Psoas muscle (tissue), 8 donors: Measurements from ENCODE around the gene SAMD7. TPM values are rescaled to one million over a fixed set of nuclear protein-coding genes. Genes with fewer than 3 reads are reported as not detected.

Source experiments
- ATAC-seq, 4 donors: fragments of 200-7000 bp; cut with Tn5 transposase; one replicate each; pipeline ENCODE4 v1.9.1; 2020; ENCODE audit warnings: moderate library complexity in 3 of 4, mild to moderate bottlenecking in 2 of 4
- DNase-seq, 2 donors: peaks; one replicate each; pipeline ENCODE4 v3.0.0-alpha.2; 2020
- H3K27ac ChIP-seq: fragments of 200-600 bp; one replicate; pipeline ENCODE4 v1.8.0; 2022
- H3K27me3 ChIP-seq, 3 donors: fragments of 200-600 bp in 1 of 3; one replicate each; pipeline versions ENCODE4 v1.6.1 to v1.8.0; 2013 to 2022; ENCODE audit warnings: low read length in 2 of 3, mild to moderate bottlenecking in 2 of 3, moderate library complexity in 1 of 3; ENCODE audit not compliant: insufficient read depth in 3 of 3
- H3K36me3 ChIP-seq, 2 donors: fragments of 200-600 bp in 1 of 2; one replicate each; pipeline versions ENCODE4 v1.6.1 to v1.8.0; 2013 to 2022; ENCODE audit warnings: low read depth in 1 of 2, mild to moderate bottlenecking in 1 of 2, moderate library complexity in 1 of 2; ENCODE audit not compliant: insufficient read depth in 1 of 2
- H3K4me1 ChIP-seq: fragments of 200-600 bp; one replicate; pipeline ENCODE4 v1.8.0; 2022
- H3K4me3 ChIP-seq: fragments of 200-600 bp; one replicate; pipeline ENCODE4 v1.8.0; 2022; ENCODE audit warnings: mild to moderate bottlenecking
- H3K9me3 ChIP-seq: fragments of 200-600 bp; one replicate; pipeline ENCODE4 v1.8.0; 2022
- WGBS, 3 donors: extraction: QIAGEN DNeasy Blood & Tissue Kit; methylation state at CpG; one replicate each; pipeline versions ENCODE4 v1.1.6 to v1.1.7; 2013; 5-methylcytosine and 5-hydroxymethylcytosine counted together
- intact Hi-C, 2 donors: fragments of 100-400 bp; cut with DNase I; formaldehyde crosslinking; loops; one replicate each; pipeline versions ENCODE4 v1.11.0 to v1.14.2; 2022
- polyA plus RNA-seq, 3 donors: library from polyadenylated mRNA; stranded (reverse); fragments of 200-250 nt; gene quantifications; one replicate each; pipeline ENCODE4 v1.2.3, GENCODE V29; 2013
- total RNA-seq, 4 donors: library from RNA; stranded (reverse); fragmentation: NEBNext Ultra II Directional in 2 of 4; extraction: Animal tissue kit (Norgen Biotek cat#: 25700) in 2 of 4; gene quantifications; one replicate each; pipeline versions ENCODE4 v1.2.1 to v1.2.4, GENCODE V29; 2021 to 2023
- TF ChIP-seq, protein P1 (sequence below): fragments of 200-600 bp; IDR thresholded peaks from one replicate; pipeline ENCODE4 v1.8.0; 2022; ENCODE audit warnings: antibody characterized with exemption
- donor health status: healthy with polysubstance abuse.
- donor health status: DM: no; HTN: no; CAD: no; lungs with moderate emphysema.
- donor health status: Bipolar disorder and iron deficiency.
- donor health status: healthy.
- donor health status: DM: yes; HTN: yes; CAD: no.
- donor health status: DM: no; HTN: no; CAD: no.
- donor health status: DM: no; HTN: no; CAD: no.
- donor health status: DM: yes; HTN: yes; CAD: no.

Gene SAMD7
- total and polyA plus RNA-seq, 7 donors = not detected

DNA sequence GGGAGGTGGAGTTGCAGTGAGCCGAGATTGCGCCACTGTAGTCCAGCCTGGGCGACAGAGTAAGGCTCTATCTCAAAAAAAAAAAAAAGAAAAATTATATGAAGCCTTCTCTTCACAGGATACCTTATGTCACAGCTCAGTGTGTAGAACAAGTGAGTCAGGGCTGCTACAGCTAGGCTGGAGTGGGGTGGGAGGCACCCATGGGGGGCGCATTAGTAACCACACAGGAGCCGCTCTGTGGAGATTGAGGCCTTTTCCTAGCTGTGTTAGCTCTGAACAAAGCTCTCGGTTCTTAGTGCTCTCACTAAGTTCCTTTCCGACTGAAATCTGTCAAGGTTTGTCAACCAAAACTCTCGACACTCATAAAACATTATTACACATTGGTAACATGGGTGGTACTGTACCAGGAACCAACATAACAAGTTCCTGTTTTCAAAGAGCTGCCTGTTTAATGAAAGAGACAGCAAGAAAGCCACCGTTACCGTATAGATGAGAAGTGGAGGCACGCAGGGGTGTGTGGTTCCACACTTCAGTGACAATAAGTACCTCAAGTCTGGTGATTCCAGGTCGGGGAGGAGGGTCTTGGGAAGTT, 46.1 kb upstream of the SAMD7 start:
- Histone ChIP-seq H3K9me3 (no peaks in the 10 kb centered on the region), H3K27ac (no peak overlapping the region), H3K36me3 (no peaks in the 10 kb centered on the region), H3K27me3 (peaks cover 0 to 1% (median 0%) of the 10 kb centered on the region in 3 donors), H3K4me3 (no peak overlapping the region), H3K4me1 (no peaks in the 10 kb centered on the region)
- intact Hi-C loops = no loop called here
- DNase-seq (no peak), ATAC-seq (no peak)
- 72 to 78% (median 77%) methylated on average over 12 of the region's 12 CpGs for WGBS, 3 donors
- TF ChIP-seq, protein P1, sequence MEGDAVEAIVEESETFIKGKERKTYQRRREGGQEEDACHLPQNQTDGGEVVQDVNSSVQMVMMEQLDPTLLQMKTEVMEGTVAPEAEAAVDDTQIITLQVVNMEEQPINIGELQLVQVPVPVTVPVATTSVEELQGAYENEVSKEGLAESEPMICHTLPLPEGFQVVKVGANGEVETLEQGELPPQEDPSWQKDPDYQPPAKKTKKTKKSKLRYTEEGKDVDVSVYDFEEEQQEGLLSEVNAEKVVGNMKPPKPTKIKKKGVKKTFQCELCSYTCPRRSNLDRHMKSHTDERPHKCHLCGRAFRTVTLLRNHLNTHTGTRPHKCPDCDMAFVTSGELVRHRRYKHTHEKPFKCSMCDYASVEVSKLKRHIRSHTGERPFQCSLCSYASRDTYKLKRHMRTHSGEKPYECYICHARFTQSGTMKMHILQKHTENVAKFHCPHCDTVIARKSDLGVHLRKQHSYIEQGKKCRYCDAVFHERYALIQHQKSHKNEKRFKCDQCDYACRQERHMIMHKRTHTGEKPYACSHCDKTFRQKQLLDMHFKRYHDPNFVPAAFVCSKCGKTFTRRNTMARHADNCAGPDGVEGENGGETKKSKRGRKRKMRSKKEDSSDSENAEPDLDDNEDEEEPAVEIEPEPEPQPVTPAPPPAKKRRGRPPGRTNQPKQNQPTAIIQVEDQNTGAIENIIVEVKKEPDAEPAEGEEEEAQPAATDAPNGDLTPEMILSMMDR = no peak

DNA sequence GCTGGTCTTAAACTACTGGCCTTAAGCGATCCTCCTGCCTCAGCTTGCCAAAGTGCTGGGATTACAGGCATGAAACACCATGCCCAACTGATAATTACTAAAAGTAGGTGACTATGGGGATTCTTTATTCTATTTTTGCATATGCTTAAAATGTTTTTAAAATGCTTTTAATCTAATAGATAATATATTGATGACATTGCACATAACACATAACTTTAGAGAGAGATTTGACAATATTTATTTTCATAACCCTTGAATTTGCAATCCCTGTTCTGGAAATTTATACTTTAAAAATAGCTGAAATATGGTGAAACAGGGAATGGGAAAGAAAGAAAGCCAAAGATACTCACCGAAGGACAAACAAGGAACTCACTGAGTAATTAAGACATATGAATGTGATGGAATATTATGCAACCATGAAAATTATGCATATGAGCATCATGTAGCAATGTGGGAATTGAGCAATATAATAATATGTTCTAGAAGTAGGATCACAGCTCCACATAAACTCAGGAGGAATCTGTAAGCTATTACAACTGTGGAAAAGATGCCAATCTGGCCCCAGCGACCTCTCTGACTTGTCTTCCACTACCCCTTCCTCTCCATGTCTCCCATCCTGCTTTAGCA, 43.7 kb upstream of the SAMD7 start:
- H3K4me3 ChIP-seq = no peak overlapping the region
- no peaks in the 10 kb centered on the region for H3K36me3 ChIP-seq
- H3K4me1 ChIP-seq = no peaks in the 10 kb centered on the region
- no peak for DNase-seq
- no peaks in the 10 kb centered on the region for H3K9me3 ChIP-seq
- H3K27me3 ChIP-seq = no peaks in the 10 kb centered on the region
- ATAC-seq = no peak
- TF ChIP-seq, protein P1 = no peak
- 91 to 96% (median 94%) methylated on average over 3 of the region's 3 CpGs for WGBS, 3 donors
- intact Hi-C loops = no loop called here
- no peak overlapping the region for H3K27ac ChIP-seq

GRCh38 chr3:169868369-169868768, 43.0 kb upstream of the SAMD7 start:
- no peak for ATAC-seq
- no peaks in the 10 kb centered on the region for H3K27me3 ChIP-seq
- no peak overlapping the region for H3K4me3 ChIP-seq
- WGBS, 3 donors = 78 to 79% (median 79%) methylated on average over 2 of the region's 2 CpGs
- H3K4me1 ChIP-seq = no peaks in the 10 kb centered on the region
- DNase-seq = no peak
- intact Hi-C loops = no loop called here
- TF ChIP-seq, protein P1 = no peak
- H3K27ac ChIP-seq = no peak overlapping the region
- no peaks in the 10 kb centered on the region for H3K36me3 ChIP-seq
- no peaks in the 10 kb centered on the region for H3K9me3 ChIP-seq

DNA sequence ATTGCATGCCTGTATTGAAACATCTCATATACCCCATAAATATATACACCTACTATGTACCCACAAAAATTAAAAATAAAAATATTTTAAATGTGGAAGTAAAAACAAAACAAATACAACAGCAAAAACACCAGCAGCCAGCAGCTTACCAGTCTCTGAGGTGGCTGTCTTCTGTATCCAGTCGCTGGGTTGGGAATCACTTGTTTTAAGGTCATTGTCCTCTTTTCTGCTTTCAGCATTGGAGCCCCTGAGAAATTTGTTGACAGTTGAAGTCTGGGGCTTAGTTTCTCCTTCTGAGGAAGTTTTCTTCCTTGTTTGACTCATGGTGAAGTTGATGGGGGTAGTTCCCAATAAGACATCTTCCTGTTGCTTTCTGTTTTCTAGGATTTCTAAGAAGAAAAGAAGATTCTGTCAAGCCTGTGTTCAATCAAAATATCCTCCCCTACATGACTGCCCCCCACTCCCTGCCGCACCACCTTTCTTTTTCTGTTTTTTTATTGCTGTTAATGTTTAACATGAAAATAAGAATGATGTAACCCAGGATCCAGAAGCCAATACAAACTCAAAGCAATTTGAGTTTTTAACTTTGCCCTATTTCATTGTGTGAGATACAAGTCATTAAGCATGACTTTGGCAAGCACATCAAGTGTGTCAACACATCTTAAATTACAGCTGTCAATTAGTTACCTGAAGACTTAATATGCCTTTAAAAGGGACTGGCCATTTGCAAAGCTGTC, 41.7 kb upstream of the SAMD7 start, which contains the start of gene LRRC31:
Gene LRRC31, minus strand, starts transcription at position 452 of the 737 bp plus-strand sequence. Its CDS starts 128 bp downstream, at position 324.
- intact Hi-C loops = no loop called here
- Histone ChIP-seq H3K4me3 (no peak within 1 kb of the TSS), H3K9me3 (no peaks in the 10 kb centered on the region), H3K4me1 (no peaks in the 10 kb centered on the region), H3K27me3 (no peaks in the 10 kb centered on the region), H3K36me3 (no peaks in the 10 kb centered on the region), H3K27ac (no peak within 1 kb of the TSS)
- TF ChIP-seq, protein P1 = no peak
- DNase-seq = no peak
- 75 to 78% (median 78%) methylated on average over 2 of the region's 2 CpGs for WGBS, 3 donors
- ATAC-seq = no peak
